DMS 273 (cell line): ENCODE measurements around the gene LRRC17.
"Not testable (repeated sequence)": the region's sequence is repeated elsewhere in the genome, so short reads cannot be mapped to it uniquely, and the experiment has no call there.

Source experiments
- DNase-seq: peaks from one replicate; lab custom pipeline; 2025; ENCODE audit not compliant: unreplicated experiment; lab: John Stamatoyannopoulos, UW

The LRRC17 gene

DNA sequence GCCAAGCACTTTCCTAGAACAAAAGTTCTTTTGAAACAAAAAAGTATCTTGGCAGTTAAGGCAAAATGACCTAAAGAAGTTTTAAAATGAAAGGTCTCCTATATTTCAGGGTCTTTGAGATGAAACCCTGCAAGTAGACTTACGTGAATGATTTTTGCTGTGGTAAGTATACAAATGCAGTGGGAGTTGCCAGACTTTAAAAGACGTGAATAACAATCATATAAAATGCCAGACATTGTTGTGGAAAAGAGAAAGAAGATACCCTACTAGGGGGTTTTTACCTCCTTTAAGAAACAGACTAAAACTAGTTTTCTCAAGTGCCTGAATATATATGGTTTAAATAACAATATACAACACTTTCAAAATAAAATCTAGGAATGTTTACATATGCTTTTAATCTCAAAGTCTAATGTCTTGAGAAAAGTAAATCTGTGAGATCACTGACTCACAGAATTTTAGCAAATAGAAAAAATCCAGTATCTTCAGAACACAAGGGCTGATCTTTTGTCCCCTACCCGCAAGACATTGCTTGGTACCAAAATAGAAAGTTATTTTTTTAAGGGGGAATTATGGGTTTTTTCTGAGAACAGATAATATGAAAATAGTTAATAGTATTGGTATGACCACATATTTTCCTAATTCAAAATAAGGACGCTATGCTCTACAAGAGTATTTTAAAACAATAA lies 29.5 kb downstream of the LRRC17 start:
- DNase-seq, result no peak

DNA sequence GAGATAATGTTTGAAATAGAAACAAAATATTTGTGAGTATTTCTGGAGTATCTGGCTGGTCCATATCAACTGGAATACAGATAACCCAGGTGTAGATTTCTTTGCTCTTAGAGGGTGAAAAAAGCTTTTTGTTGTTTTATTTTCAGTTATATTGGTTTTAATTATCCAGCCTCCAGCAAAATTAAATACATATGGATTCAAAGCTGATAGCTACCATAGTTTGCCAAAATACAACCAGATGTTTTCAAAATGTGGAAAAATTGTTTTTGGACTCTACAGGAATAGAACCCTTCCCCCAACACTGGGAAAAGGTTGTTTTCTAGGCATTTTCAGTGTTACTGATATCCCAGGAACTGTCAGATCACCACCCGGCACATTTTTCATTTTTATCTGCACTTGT lies 30.1 kb downstream of the LRRC17 start:
- DNase-seq, result no peak

DNA sequence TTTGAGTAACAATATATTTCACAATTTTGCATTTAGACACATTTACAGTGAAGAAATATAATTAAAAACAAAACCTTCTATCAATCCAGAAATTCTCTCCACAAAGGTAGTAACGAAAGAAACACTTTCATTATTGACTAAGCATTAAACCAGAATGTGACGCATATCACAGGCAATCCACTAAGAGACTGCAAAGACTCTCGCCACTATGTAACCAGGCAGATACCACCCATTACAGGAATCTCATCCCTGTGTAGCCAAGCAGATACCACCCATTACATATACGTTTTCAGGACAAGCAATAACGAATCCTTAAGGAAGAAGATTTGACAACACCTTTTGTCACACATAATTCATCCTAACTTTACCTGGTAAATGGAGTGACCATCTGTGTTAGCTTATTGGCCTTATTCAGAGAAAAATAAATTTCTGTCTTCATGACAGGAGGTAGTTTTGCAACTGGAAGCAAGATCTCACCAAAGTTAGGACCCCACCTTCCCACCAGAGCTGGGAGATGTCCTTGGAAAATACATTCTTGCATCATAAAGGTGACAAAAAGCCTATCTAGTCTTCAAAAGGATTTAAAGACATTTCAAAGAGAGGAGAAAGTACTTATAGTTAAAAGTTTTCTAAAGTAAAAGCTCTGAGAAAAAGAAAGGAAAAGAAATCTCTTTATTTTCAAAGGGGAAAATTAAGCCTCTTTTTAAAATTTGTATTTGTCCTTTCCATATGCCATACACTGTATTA lies 30.8 kb downstream of the LRRC17 start:
- no peak for DNase-seq

DNA sequence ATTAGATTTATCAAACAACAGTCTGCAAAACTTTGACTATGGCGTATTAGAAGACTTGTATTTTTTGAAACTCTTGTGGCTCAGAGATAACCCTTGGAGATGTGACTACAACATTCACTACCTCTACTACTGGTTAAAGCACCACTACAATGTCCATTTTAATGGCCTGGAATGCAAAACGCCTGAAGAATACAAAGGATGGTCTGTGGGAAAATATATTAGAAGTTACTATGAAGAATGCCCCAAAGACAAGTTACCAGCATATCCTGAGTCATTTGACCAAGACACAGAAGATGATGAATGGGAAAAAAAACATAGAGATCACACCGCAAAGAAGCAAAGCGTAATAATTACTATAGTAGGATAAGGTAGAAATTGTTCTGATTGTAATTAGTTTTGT lies 31.4 kb downstream of the LRRC17 start:
- DNase-seq, result no peak

DNA sequence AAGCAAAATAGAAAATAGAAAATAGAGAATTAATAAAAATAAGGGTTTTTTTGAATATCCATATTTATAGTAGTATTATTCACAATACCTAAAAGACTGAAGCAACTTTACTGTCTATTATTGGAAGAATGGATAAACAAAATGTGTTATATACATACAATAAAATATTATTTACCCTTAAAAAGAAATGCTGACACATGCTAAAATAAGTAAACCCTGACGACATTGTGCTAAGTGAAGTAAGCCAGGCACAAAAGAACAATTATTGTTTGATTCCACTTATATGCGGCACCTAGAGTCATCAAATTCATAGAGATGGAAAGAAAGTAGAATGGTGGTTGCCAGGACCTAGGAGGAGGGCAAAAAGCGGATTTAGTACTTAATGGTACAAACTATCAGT lies 39.0 kb downstream of the LRRC17 start:
- no peak for DNase-seq

DNA sequence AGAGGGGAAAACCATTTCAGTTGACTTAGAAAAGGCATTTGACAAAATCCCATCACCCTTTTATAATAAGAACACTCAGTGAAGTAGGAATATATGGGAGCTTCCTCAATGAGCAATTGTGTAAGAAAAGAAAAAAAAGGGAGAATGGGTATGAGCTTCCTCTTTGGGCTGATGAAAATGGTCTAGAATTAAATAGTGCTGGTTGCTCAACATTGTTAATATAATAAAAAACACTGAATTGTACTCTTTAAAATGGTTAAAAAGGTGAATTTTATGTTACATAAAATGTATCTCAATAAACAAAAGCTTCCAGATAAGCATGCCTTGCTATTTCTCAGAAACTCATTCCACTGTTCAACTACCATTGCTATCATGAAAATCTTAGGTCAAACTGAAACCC lies 40.6 kb downstream of the LRRC17 start:
- DNase-seq, result no peak

DNA sequence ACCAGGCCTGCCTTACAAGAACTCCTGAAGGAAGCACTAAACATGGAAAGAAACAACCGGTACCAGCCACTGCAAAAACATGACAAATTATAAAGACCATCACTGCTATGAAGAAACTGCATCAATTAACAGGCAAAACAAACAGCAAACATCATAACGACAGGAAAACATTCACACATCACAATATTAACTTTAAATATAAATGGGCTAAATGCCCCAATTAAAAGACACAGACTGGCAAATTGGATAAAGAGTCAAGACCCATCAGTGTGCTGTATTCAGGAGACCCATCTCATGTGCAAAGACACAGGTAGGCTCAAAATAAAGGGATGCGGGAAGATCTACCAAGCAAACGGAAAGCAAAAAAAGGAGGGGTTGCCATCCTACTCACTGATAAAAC lies 41.6 kb downstream of the LRRC17 start:
- DNase-seq, result not testable (repeated sequence)

DNA sequence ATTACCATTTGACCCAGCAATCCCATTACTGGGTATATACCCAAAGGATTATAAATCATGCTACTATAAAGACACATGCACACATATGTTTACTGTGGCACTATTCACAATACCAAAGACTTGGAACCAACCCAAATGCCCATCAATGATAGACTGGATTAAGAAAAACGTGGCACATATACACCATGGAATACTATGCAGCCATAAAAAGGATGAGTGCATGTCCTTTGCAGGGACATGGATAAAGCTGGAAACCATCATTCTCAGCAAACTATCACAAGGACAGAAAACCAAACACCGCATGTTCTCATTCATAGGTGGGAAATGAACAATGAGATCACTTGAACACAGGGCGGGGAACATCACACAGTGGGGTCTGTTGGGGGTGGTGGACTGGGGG lies 45.2 kb downstream of the LRRC17 start:
- DNase-seq, result not testable (repeated sequence)

DNA sequence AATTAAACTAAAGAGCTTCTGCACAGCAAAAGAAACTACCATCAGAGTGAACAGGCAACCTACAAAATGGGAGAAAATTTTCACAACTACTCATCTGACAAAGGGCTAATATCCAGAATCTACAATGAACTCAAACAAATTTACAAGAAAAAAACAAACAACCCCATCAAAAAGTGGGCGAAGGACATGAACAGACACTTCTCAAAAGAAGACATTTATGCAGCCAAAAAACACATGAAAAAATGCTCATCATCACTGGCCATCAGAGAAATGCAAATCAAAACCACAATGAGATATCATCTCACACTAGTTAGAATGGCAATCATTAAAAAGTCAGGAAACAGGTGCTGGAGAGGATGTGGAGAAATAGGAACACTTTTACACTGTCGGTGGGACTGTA lies 49.2 kb downstream of the LRRC17 start:
- DNase-seq, result not testable (repeated sequence)

DNA sequence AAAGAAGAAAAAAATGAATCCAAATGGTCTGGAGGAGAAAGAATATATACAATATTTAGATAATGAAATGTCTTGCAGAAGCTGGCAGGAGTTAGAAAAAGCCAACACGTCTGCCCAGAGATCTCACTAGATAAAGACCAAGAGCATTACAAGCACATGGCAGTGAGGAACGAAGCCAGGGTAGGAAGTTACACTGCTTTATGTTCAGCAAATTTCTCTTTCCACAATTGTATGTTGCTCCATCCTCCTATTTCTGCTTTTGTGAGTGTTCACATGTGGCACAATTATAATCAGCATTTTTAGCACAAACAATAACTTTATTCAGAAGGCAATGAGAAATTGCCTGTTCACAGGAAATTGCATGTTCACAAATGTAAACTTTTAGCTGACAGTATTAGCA lies 53.7 kb downstream of the LRRC17 start:
- no peak for DNase-seq

DNA sequence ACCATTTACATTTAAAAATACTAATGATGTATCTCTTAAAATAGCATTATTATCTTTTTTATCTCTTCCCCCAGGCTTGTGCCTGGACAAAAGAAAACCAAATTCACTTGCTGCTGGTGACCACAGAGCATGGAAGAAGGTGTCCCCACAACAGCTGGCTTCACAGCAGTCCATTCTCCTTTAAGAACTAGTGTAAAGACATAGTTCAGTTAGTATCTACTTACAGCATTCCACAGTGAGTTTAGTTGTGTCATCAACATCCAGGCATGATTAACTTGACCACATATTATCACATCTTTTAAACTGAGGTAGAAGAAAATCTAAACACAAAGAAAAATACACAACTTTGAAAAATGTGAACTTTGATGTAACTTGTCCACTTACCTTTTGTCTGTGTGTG lies 55.0 kb downstream of the LRRC17 start:
- DNase-seq, result no peak

DNA sequence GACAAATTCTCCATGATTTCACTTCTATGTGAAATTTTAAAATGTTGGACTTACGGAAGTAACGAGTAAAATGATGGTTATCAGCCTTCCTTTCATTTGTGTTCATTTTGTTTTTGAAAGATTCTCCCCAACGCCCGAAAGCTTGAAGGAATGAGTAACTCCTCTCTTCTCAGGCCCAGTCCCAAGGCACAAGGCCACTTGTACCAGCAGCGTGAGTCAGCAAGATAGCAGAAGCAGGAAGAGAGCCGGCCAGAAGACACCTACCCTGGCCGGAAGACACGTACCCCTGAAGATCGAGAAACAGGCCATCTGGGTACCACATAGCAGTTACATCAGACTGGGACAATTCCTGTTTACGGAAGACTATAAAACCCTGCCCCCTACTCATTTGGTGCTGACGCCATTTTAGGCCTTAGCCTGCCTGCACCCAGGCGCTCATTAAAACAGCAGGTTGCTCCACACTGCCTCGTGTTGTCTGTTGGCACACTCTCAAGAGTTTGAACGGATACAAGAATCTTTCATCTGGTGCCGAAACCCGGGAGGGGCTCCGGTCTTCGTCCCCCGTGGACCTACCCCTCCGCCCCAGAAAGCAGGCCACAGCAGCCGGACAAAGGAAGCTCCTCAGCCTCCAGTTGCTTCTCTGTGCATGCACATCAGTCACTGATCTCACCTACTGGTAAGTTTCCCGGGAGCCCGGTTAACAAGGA lies 60.4 kb downstream of the LRRC17 start:
- no peak for DNase-seq

DNA sequence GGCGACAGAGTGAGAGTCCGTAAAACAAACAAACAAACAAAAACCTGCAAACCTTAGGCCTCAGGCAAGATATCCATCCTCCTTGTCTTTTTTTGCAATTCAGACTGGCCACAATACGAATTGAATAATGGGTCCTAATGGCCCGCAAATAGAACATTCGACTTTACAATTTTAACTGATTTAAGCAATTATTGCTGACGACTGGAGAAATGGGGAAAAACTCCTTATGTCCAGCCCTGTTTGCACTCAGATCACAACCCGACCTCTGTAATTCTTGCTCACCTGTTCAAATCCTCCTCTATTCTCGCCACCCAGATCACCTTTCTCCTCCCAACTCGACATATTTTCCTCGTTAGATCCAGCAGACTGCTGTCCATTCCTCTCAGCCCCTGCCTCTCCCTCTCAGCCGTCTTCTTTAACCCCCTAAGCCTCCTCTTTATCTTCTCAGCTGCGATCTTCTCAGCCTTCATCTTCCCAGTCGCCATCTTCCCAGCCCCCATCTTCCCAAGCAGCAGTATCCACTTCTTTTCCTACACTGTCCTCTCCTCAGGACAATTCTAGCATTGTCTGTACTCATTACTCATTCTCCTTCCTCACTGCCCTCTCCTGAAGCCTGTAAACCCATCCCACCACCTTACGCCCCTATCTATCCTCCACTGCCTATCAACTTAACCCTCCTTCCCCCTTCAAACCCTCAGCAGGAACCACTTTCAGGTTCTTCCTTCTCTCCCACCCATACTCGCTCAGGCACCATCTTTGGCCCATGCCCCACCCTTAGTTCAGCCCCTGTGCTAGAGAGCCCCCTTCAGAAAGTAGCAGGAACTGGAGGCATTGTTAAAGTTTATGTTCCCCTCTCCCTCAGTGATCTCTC lies 61.8 kb downstream of the LRRC17 start:
- peak; percentile 40 for DNase-seq

DNA sequence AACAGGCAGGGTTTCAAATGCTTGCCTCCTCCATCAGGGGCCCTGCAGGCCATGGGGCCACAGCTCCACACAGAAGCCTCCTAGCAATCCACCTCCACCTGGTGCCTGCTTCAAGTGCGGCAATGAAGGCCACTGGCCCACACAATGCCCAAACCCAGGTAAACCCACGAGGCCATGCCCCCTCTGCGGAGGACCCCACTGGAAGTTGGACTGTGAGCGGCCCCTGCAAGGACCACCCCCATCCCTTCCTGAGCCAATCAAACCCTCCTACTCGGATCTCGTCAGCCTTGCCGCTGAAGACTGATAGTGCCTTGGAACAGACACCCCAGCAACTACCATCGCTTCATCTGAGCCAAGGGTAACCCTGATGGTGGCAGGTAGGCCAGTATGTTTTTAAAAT lies 63.1 kb downstream of the LRRC17 start:
- DNase-seq, result no peak

DNA sequence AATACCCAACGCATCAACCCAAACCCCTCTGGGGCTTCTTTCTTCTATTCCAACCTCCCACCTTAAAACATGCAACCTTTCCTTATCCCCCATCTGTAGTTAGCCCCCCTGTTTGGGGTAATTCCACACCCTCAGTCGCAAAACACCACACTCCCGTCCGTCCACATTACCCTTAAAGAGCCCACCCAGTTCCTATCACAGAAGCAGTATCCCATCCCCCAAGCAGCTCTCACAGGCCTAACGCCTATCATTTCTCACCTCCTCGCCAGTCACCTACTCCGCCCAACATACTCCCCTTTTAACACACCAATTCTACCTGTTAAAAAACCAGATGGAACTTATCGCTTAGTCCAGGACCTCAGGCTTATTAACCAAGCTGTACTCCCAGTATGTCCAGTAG lies 63.7 kb downstream of the LRRC17 start:
- no peak for DNase-seq

DNA sequence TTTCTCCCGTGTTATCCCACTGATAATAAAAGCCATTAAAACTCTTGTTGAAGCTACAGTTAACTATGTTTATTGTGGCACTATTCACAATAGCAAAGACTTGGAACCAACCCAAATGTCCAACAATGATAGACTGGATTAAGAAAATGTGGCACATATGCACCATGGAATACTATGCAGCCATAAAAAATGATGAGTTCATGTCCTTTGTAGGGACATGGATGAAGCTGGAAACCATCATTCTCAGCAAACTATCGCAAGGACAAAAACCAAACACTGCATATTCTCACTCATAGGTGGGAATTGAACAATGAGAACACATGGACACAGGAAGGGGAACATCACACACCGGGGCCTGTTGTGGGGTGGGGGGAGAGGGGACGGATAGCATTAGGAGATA lies 64.8 kb downstream of the LRRC17 start:
- not testable (repeated sequence) for DNase-seq

DNA sequence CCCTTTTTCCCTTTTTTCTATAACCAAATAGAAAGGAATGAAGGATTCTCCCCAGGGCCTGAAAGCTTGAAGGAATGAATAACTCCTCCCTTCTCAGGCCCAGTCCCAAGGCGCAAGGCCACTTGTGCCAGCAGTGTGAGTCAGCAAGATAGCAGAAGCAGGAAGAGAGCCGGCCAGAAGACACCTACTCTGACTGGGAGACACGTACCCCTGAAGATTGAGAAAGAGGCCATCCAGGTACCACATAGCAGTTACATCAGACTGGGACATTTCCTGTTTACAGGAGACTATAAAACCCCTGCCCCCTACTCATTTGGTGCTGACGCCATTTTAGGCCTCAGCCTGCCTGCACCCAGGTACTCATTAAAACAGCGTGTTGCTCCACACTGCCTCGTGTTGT lies 65.5 kb downstream of the LRRC17 start:
- no peak for DNase-seq

DNA sequence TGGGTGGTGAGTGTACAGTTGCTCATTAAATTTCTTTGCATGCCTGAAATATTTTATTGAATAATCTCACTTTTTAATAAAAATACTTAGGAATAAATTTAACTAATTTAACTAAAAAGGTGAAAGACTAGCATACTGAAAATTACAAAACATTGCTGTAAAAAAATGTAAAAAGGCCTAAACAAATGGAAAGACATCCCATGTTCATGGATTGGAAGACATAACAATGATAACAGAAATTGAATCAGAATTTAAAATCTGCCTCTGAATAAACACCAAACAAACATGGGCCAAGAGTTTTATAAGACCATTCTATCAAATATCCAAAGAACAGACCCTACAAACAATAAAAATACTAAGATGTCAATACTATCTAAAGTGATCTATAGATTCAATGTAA lies 66.9 kb downstream of the LRRC17 start:
- no peak for DNase-seq

DNA sequence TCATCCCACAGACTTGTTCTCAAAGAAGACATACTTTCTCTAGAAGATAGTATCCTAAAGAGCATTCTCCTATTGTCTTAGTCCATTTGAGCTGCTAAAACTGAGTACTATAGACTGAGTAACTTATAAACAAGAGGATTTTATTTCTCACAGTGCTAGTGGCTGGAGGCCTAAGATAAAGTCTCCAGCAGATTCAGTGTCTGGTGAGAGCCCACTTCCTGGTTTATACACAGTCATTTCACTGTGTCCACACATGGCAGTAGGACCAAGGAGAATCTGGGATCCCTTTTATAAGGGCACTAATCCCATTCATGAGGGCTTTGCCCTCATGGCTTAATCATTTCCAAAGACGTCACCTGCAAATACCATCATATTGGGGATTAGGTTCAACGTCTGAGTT lies 68.7 kb downstream of the LRRC17 start:
- no peak for DNase-seq

DNA sequence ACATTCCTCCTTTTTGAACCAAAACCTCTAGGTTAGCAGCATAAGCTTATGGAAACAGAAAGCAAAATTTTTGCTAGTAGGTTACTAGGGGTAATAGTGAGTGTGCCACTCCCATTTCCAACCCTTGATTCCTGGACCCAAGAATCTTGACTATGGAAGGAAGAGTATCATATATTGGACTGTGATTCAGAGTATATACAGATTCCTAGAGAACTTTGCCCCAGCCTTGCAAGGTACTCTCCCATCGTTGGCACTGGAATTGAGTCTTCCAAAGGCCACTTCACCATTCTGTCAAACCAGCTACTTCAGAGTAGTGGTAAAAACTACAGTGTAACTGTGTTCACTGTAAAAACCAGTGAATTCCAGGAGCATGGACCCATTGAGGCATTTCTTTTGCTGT lies 69.4 kb downstream of the LRRC17 start:
- DNase-seq, result no peak

DNA sequence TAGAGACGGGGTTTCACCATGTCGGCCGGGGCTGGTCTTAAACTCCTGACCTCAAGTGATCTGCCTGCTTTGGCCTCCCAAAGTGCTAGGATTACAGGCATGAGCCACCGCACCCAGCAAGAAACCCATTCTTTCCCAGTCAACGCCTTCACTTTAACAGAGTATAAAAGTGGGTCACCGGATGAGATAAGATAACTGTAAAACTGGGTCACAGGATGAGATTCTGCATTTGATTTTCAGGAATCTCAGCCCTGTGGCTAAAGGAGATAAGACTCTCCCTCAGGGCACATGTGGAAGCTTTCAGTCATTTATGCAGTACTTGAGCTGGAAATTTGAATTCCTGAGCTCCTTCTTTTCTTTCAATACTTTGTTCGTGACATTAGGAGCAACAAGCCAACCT lies 70.8 kb downstream of the LRRC17 start:
- DNase-seq, result no peak
